ENCODE results near the gene CLEC2A.

Gene CLEC2A

GRCh38 chr12:9900930-9901329 lies 31.2 kb downstream of the CLEC2A start:
- H3K27me3 ChIP-seq: no peaks in the 10 kb centered on the region
- no peak for TF ChIP-seq CTCF (IDR thresholded peaks at IDR 0.05)
- peaks cover 4% of the 10 kb centered on the region for H3K9me3 ChIP-seq
- H3K4me1 ChIP-seq (ENCODE audit: control insufficient read depth in 1 of 2, insufficient read depth in 1 of 2, low read depth in 1 of 2, low read length in 1 of 2): no peaks in the 10 kb centered on the region
- no peaks in the 10 kb centered on the region for H3K36me3 ChIP-seq
- no peak overlapping the region for H3K27ac ChIP-seq
- H3K4me3 ChIP-seq (ENCODE audit: low read depth in 1 of 2, low read length in 1 of 2): no peak overlapping the region

DNA sequence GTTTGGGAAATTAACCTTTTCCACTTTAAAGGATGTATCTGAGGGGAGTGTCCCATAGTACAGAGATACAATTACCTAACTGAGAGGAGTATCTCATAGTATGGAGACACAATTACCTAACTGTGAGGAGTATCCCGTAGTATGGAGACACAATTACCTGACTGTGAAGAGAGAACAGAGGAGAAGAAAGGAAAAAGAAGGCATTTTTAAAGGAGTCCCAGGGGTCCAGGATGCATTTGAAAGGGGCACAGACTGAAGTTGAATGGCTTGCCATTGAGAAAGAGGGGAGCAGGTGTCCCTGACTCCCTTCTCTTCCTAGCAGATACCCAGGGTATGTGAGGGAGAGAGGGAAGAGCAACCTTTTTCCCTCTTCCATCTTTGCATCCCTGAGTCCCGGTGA lies 33.0 kb downstream of the CLEC2A start:
- no peaks in the 10 kb centered on the region for H3K27me3 ChIP-seq
- H3K9me3 ChIP-seq: peaks cover 4% of the 10 kb centered on the region
- H3K4me3 ChIP-seq (ENCODE audit: low read depth in 1 of 2, low read length in 1 of 2): no peak overlapping the region
- H3K27ac ChIP-seq: no peak overlapping the region
- no peaks in the 10 kb centered on the region for H3K36me3 ChIP-seq
- TF ChIP-seq CTCF (IDR thresholded peaks at IDR 0.05): no peak
- H3K4me1 ChIP-seq (ENCODE audit: control insufficient read depth in 1 of 2, insufficient read depth in 1 of 2, low read depth in 1 of 2, low read length in 1 of 2): no peaks in the 10 kb centered on the region

DNA sequence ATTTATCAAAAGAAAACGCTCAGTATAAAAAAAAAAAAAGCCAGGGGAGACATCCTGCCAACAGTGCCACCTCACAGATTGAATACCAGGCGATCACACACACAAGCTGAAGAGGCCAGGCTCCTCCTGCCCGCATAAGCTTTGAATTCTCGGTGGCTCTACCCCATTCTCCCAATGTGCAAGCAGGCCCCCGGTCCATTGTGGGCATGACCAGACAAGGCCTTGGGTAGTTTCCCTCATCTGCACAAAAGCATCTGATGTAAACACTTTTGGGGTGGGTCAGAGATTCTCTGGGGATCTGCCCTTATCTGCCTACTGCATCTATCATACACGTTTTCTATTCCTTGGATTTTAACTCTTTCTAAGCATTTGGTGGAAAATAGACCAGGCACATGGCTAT lies 34.6 kb downstream of the CLEC2A start:
- no peaks in the 10 kb centered on the region for H3K36me3 ChIP-seq
- H3K4me3 ChIP-seq (ENCODE audit: low read depth in 1 of 2, low read length in 1 of 2): no peak overlapping the region
- H3K27me3 ChIP-seq: no peaks in the 10 kb centered on the region
- no peak for TF ChIP-seq CTCF (IDR thresholded peaks at IDR 0.05)
- H3K4me1 ChIP-seq (ENCODE audit: control insufficient read depth in 1 of 2, insufficient read depth in 1 of 2, low read depth in 1 of 2, low read length in 1 of 2): no peaks in the 10 kb centered on the region
- no peak overlapping the region for H3K27ac ChIP-seq
- H3K9me3 ChIP-seq: peaks cover under 1% of the 10 kb centered on the region

GRCh38 chr12:9895215-9895971 lies 36.8 kb downstream of the CLEC2A start:
- no peaks in the 10 kb centered on the region for H3K9me3 ChIP-seq
- H3K27me3 ChIP-seq: no peaks in the 10 kb centered on the region
- no peak for TF ChIP-seq CTCF (IDR thresholded peaks at IDR 0.05)
- H3K36me3 ChIP-seq: no peaks in the 10 kb centered on the region
- no peak overlapping the region for H3K27ac ChIP-seq
- H3K4me3 ChIP-seq (ENCODE audit: low read depth in 1 of 2, low read length in 1 of 2): no peak overlapping the region
- no peaks in the 10 kb centered on the region for H3K4me1 ChIP-seq (ENCODE audit: control insufficient read depth in 1 of 2, insufficient read depth in 1 of 2, low read depth in 1 of 2, low read length in 1 of 2)

GRCh38 chr12:9888665-9889273 lies 43.4 kb downstream of the CLEC2A start:
- TF ChIP-seq CTCF (IDR thresholded peaks at IDR 0.05): no peak
- H3K9me3 ChIP-seq: no peaks in the 10 kb centered on the region
- H3K27ac ChIP-seq: no peak overlapping the region
- no peaks in the 10 kb centered on the region for H3K36me3 ChIP-seq
- H3K4me1 ChIP-seq (ENCODE audit: control insufficient read depth in 1 of 2, insufficient read depth in 1 of 2, low read depth in 1 of 2, low read length in 1 of 2): no peaks in the 10 kb centered on the region
- no peaks in the 10 kb centered on the region for H3K27me3 ChIP-seq
- H3K4me3 ChIP-seq (ENCODE audit: low read depth in 1 of 2, low read length in 1 of 2): no peak overlapping the region

All from neutrophil (primary cell).